ENCODE data around the gene ZNF451. TPM values are rescaled to one million over a fixed set of nuclear protein-coding genes. Genes with fewer than 3 reads are reported as not detected.

Gene ZNF451
- total RNA-seq, 2 experiments from 2014 or later, result 38.2 to 41.4 TPM

GRCh38 chr6:57162516-57162915, 72.5 kb downstream of the ZNF451 start:
- DNase-seq, result no peak
- Mint-ChIP-seq H3K4me1 (ENCODE audit: low read depth) (peaks cover 4% of the 10 kb centered on the region), H3K9me3 (peaks cover 17% of the 10 kb centered on the region), H3K4me3 (no peak overlapping the region), H3K27ac (no peak overlapping the region), H3K36me3 (peaks cover 57% of the 10 kb centered on the region), H3K27me3 (no peaks in the 10 kb centered on the region)
- intact Hi-C loops (cut with micrococcal nuclease), result no loop called here
- POLR2A ChIA-PET, result no interaction called here
- CTCF ChIA-PET, result interaction anchor here (1.8 kb wide), 1 partner anchor 155 kb away, joined by 4 read pairs; the partner anchor contains the start of gene PRIM2

- Mint-ChIP-seq H3K27me3 (no peaks in the 10 kb centered on the region), H3K9me3 (peaks cover 17% of the 10 kb centered on the region), H3K36me3 (peaks cover 49% of the 10 kb centered on the region), H3K27ac (no peak overlapping the region), H3K4me3 (no peak overlapping the region), H3K4me1 (ENCODE audit: low read depth) (no peaks in the 10 kb centered on the region)
- ChIA-PET POLR2A (no interaction called here), CTCF (no interaction called here)
- intact Hi-C loops (cut with micrococcal nuclease), result no loop called here
- DNase-seq, result no peak
These were observed 74.0 kb downstream of the ZNF451 start for GRCh38 chr6:57163956-57164355.

GRCh38 chr6:57165080-57165479, 75.1 kb downstream of the ZNF451 start:
- Mint-ChIP-seq H3K4me3 (no peak overlapping the region), H3K36me3 (peaks cover 49% of the 10 kb centered on the region), H3K9me3 (peaks cover 17% of the 10 kb centered on the region), H3K4me1 (ENCODE audit: low read depth) (no peaks in the 10 kb centered on the region), H3K27me3 (no peaks in the 10 kb centered on the region), H3K27ac (no peak overlapping the region)
- intact Hi-C loops (cut with micrococcal nuclease), result no loop called here
- CTCF ChIA-PET, result no interaction called here
- POLR2A ChIA-PET, result no interaction called here
- DNase-seq, result no peak

GRCh38 chr6:57172136-57173055, 82.4 kb downstream of the ZNF451 start, which contains the start of gene BAG2:
Gene BAG2, plus strand, starts transcription at chr6:57172326. Its CDS starts 372 bp downstream, at chr6:57172698.
- ChIA-PET CTCF (interaction anchor here (0.7 to 2.7 kb wide), 7 partner anchors 41 to 789 kb away, joined by 3 to 12 read pairs (median 4); partner anchors contain the start of gene RAB23), POLR2A (interaction anchor here (1.0 to 2.1 kb wide), 7 partner anchors 16 to 145 kb away, joined by 3 to 11 read pairs (median 4); partner anchors contain the start of genes PRIM2, RAB23 and ZNF451)
- no peaks in the 10 kb centered on the region for H3K9me3 Mint-ChIP-seq
- peak; percentile 92 for DNase-seq
- intact Hi-C loops (cut with micrococcal nuclease), result loop anchor here (1.0 to 5.0 kb wide), 8 partner anchors 24 to 218 kb away; partner anchors contain the start of genes BEND6, KIAA1586, PRIM2 and RAB23
- H3K4me1 Mint-ChIP-seq (ENCODE audit: low read depth), result peaks cover 20% of the 10 kb centered on the region
- no peaks in the 10 kb centered on the region for H3K27me3 Mint-ChIP-seq
- peaks cover 3% of the 10 kb centered on the region for H3K36me3 Mint-ChIP-seq
- H3K4me3 Mint-ChIP-seq, result peak within 1 kb of the TSS; percentile 90
- peak within 1 kb of the TSS; percentile 87 for H3K27ac Mint-ChIP-seq

- peak overlapping the region; percentile 90 for H3K4me3 Mint-ChIP-seq
- peaks cover under 1% of the 10 kb centered on the region for H3K36me3 Mint-ChIP-seq
- H3K27me3 Mint-ChIP-seq, result no peaks in the 10 kb centered on the region
- H3K9me3 Mint-ChIP-seq, result no peaks in the 10 kb centered on the region
- ChIA-PET POLR2A (interaction anchor here (1.9 to 2.1 kb wide), 2 partner anchors 49 to 84 kb away, joined by 9 to 11 read pairs; partner anchors contain the start of genes RAB23 and ZNF451), CTCF (interaction anchor here (0.9 to 2.7 kb wide), 4 partner anchors 42 to 269 kb away, joined by 3 to 12 read pairs (median 4); no protein-coding TSS in a partner anchor)
- intact Hi-C loops (cut with micrococcal nuclease), result loop anchor here (2.0 to 5.0 kb wide), 3 partner anchors 36 to 218 kb away; partner anchors contain the start of gene BEND6
- H3K27ac Mint-ChIP-seq, result peak overlapping the region; percentile 87
- DNase-seq, result peak; percentile 42
- H3K4me1 Mint-ChIP-seq (ENCODE audit: low read depth), result peaks cover 24% of the 10 kb centered on the region
These were observed 83.3 kb downstream of the ZNF451 start for GRCh38 chr6:57173056-57173885.

- H3K27me3 Mint-ChIP-seq, result no peaks in the 10 kb centered on the region
- H3K4me1 Mint-ChIP-seq (ENCODE audit: low read depth), result peaks cover 25% of the 10 kb centered on the region
- no peak for DNase-seq
- ChIA-PET CTCF (no interaction called here), POLR2A (no interaction called here)
- H3K9me3 Mint-ChIP-seq, result no peaks in the 10 kb centered on the region
- H3K4me3 Mint-ChIP-seq, result peak overlapping the region; percentile 90
- no peak overlapping the region for H3K27ac Mint-ChIP-seq
- no peaks in the 10 kb centered on the region for H3K36me3 Mint-ChIP-seq
- intact Hi-C loops (cut with micrococcal nuclease), result loop anchor here (2.0 to 5.0 kb wide), 3 partner anchors 37 to 219 kb away; partner anchors contain the start of gene BEND6
These were observed 84.0 kb downstream of the ZNF451 start for GRCh38 chr6:57173886-57174510.

- intact Hi-C loops (cut with micrococcal nuclease), result loop anchor here (5.0 kb wide), 2 partner anchors 37 to 93 kb away; no protein-coding TSS in a partner anchor
- Mint-ChIP-seq H3K27me3 (no peaks in the 10 kb centered on the region), H3K4me3 (no peak overlapping the region), H3K27ac (no peak overlapping the region), H3K36me3 (no peaks in the 10 kb centered on the region), H3K4me1 (ENCODE audit: low read depth) (peaks cover 25% of the 10 kb centered on the region), H3K9me3 (no peaks in the 10 kb centered on the region)
- ChIA-PET CTCF (no interaction called here), POLR2A (no interaction called here)
- DNase-seq, result no peak
These were observed 84.5 kb downstream of the ZNF451 start for GRCh38 chr6:57174511-57174907.

GRCh38 chr6:57177545-57178265, 87.7 kb downstream of the ZNF451 start:
- intact Hi-C loops (cut with micrococcal nuclease), result no loop called here
- Mint-ChIP-seq H3K4me3 (no peak overlapping the region), H3K9me3 (no peaks in the 10 kb centered on the region), H3K36me3 (peaks cover 4% of the 10 kb centered on the region), H3K27me3 (no peaks in the 10 kb centered on the region), H3K27ac (no peak overlapping the region), H3K4me1 (ENCODE audit: low read depth) (peaks cover 18% of the 10 kb centered on the region)
- ChIA-PET CTCF (interaction anchor here (1.0 kb wide), 1 partner anchor 275 kb away, joined by 3 read pairs; no protein-coding TSS in a partner anchor), POLR2A (interaction anchor here (1.3 kb wide), 1 partner anchor 10 kb away, joined by 3 read pairs; no protein-coding TSS in a partner anchor)
- DNase-seq, result no peak

- POLR2A ChIA-PET, result no interaction called here
- Mint-ChIP-seq H3K9me3 (no peaks in the 10 kb centered on the region), H3K4me3 (no peak overlapping the region), H3K4me1 (ENCODE audit: low read depth) (peaks cover 6% of the 10 kb centered on the region), H3K27me3 (no peaks in the 10 kb centered on the region), H3K27ac (no peak overlapping the region), H3K36me3 (peaks cover 20% of the 10 kb centered on the region)
- no peak for DNase-seq
- CTCF ChIA-PET, result no interaction called here
- intact Hi-C loops (cut with micrococcal nuclease), result no loop called here
These were observed 90.6 kb downstream of the ZNF451 start for GRCh38 chr6:57180596-57180995.

GRCh38 chr6:57182017-57182432, 92.0 kb downstream of the ZNF451 start:
- Mint-ChIP-seq H3K27me3 (no peaks in the 10 kb centered on the region), H3K9me3 (no peaks in the 10 kb centered on the region), H3K36me3 (peaks cover 20% of the 10 kb centered on the region), H3K4me3 (no peak overlapping the region), H3K4me1 (ENCODE audit: low read depth) (peaks cover 6% of the 10 kb centered on the region), H3K27ac (no peak overlapping the region)
- ChIA-PET POLR2A (no interaction called here), CTCF (no interaction called here)
- intact Hi-C loops (cut with micrococcal nuclease), result no loop called here
- DNase-seq, result no peak

GRCh38 chr6:57183336-57183735, 93.3 kb downstream of the ZNF451 start:
- no peak for DNase-seq
- intact Hi-C loops (cut with micrococcal nuclease), result no loop called here
- POLR2A ChIA-PET, result interaction anchor here (0.5 kb wide), 1 partner anchor 296 kb away, joined by 4 read pairs; no protein-coding TSS in a partner anchor
- Mint-ChIP-seq H3K9me3 (no peaks in the 10 kb centered on the region), H3K27me3 (no peaks in the 10 kb centered on the region), H3K27ac (no peak overlapping the region), H3K36me3 (peaks cover 22% of the 10 kb centered on the region), H3K4me3 (no peak overlapping the region), H3K4me1 (ENCODE audit: low read depth) (peaks cover under 1% of the 10 kb centered on the region)
- CTCF ChIA-PET, result no interaction called here
